Endodermal cell (in vitro differentiated cells): Measurements from ENCODE around the gene FAM9C. TPM values are rescaled to one million over a fixed set of nuclear protein-coding genes. Genes with fewer than 3 reads are reported as not detected.

Source experiments
- DNase-seq: peaks from one replicate; pipeline ENCODE4 v3.0.0-alpha.2; 2017
- H3K27ac ChIP-seq: 2 replicates; pipeline ENCODE4 v1.5.1; 2013; ENCODE audit warnings: mild to moderate bottlenecking, low read depth, low read length, moderate library complexity
- H3K27me3 ChIP-seq: 2 replicates; pipeline ENCODE4 v1.6.1; 2013; ENCODE audit warnings: mild to moderate bottlenecking, low read length, moderate library complexity; ENCODE audit not compliant: insufficient read depth, control insufficient read depth, poor library complexity, severe bottlenecking
- H3K36me3 ChIP-seq: 2 replicates; pipeline ENCODE4 v1.7.0; 2013; ENCODE audit warnings: mild to moderate bottlenecking, low read length, moderate library complexity; ENCODE audit not compliant: control insufficient read depth, insufficient read depth
- H3K4me1 ChIP-seq: one replicate; pipeline ENCODE4 v1.7.0; 2013; ENCODE audit warnings: low read length; ENCODE audit not compliant: control insufficient read depth, insufficient read depth
- H3K4me3 ChIP-seq: 2 replicates; pipeline ENCODE4 v1.5.1; 2013; ENCODE audit warnings: mild to moderate bottlenecking, low read length, moderate library complexity
- H3K9ac ChIP-seq: 2 replicates; pipeline ENCODE4 v1.6.1; 2013; ENCODE audit warnings: mild to moderate bottlenecking, low read length, moderate library complexity; ENCODE audit not compliant: poor library complexity, severe bottlenecking; ENCODE audit errors: extremely low read depth
- H3K9me3 ChIP-seq: 2 replicates; pipeline ENCODE4 v1.6.1; 2013; ENCODE audit warnings: mild to moderate bottlenecking, low read length, moderate library complexity; ENCODE audit not compliant: control insufficient read depth
- H3K27ac Mint-ChIP-seq: 2 replicates; pipeline ENCODE4 v1.8.0; 2020; ENCODE audit warnings: mixed read lengths
- H3K27me3 Mint-ChIP-seq: 2 replicates; pipeline ENCODE4 v1.8.0; 2021; ENCODE audit warnings: mild to moderate bottlenecking, mixed read lengths; ENCODE audit not compliant: insufficient read depth
- H3K36me3 Mint-ChIP-seq: 2 replicates; pipeline ENCODE4 v1.8.0; 2020; ENCODE audit warnings: low read depth, mixed read lengths
- H3K4me1 Mint-ChIP-seq: 2 replicates; pipeline ENCODE4 v1.8.0; 2020; ENCODE audit warnings: mixed read lengths
- H3K4me3 Mint-ChIP-seq: 2 replicates; pipeline ENCODE4 v1.8.0; 2020; ENCODE audit warnings: mild to moderate bottlenecking, moderate library complexity, mixed read lengths
- H3K9me3 Mint-ChIP-seq: 2 replicates; pipeline ENCODE4 v1.8.0; 2020; ENCODE audit warnings: mild to moderate bottlenecking, mixed read lengths
- WGBS, 2 experiments: methylation state at CpG; one replicate each; pipeline versions ENCODE4 v1.1.5 to v1.1.7; 2013; ENCODE audit warnings: missing lambda C conversion rate in 2 of 2, mixed read lengths in 1 of 2; ENCODE audit not compliant: insufficient coverage in 1 of 2, insufficient read length in 1 of 2; 5-methylcytosine and 5-hydroxymethylcytosine counted together
- total RNA-seq, 2 donors: library from RNA; stranded (reverse); fragmentation: NEBNext Ultra II Directional in 1 of 2; extraction: Animal tissue kit (Norgen Biotek cat#: 25700) in 1 of 2; gene quantifications; 2 replicates in 1 of 2; 3 replicates in 1 of 2; pipeline ENCODE4 v1.2.1, GENCODE V29; 2021
- TF ChIP-seq, protein P1 (sequence below): fragments of 200-600 bp; sonication (generic); conservative IDR thresholded peaks from 2 replicates; pipeline ENCODE4 v1.5.0; 2021; ENCODE audit warnings: antibody characterized with exemption, mild to moderate bottlenecking

The FAM9C gene
- total RNA-seq, 2 donors from 2014 or later, result not detected

DNA sequence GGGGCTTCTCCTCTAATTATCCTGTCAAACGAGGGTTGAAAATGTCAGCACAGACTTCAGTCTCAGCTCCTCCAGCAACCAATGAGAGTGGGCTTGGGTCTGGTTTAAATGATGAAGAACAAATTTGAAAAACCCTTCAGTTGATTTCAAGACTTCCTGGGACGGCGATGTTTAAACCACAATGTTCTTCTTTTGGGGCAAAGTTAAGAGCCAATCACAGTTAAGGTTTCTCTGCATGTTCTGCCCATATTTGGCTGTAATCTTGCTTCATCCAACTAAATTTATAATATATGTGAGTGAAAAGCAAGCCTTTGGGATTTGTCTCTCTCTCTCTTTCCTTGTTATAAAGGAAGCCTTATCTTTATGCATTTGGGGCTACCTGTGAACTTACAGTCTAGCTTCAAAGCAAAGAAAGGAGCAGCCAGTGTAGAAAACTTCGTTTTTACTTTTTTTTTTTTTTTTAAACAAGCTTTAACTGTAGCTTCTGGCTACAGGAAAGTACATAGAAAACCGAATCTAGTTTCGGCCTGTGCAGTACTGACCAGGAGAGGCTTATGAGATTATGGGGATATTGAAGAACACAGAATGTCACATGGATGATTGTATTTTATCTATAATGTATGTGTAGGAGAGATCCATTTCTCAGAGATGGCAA lies 46.8 kb upstream of the FAM9C start:
- no peak overlapping the region for H3K9ac ChIP-seq
- Mint-ChIP-seq H3K27ac (no peak overlapping the region), H3K36me3 (no peaks in the 10 kb centered on the region), H3K4me3 (no peak overlapping the region), H3K27me3 (peaks cover 1% of the 10 kb centered on the region), H3K9me3 (peaks cover 51% of the 10 kb centered on the region), H3K4me1 (no peaks in the 10 kb centered on the region)
- H3K36me3 ChIP-seq, result no peaks in the 10 kb centered on the region
- H3K4me3 ChIP-seq, result no peak overlapping the region
- WGBS, 2 experiments, result 92 to 94% methylated on average over 3 to 5 of the region's 6 CpGs
- no peaks in the 10 kb centered on the region for H3K9me3 ChIP-seq
- H3K27ac ChIP-seq, result no peak overlapping the region
- no peak for DNase-seq
- H3K4me1 ChIP-seq, result no peaks in the 10 kb centered on the region
- TF ChIP-seq, protein P1, sequence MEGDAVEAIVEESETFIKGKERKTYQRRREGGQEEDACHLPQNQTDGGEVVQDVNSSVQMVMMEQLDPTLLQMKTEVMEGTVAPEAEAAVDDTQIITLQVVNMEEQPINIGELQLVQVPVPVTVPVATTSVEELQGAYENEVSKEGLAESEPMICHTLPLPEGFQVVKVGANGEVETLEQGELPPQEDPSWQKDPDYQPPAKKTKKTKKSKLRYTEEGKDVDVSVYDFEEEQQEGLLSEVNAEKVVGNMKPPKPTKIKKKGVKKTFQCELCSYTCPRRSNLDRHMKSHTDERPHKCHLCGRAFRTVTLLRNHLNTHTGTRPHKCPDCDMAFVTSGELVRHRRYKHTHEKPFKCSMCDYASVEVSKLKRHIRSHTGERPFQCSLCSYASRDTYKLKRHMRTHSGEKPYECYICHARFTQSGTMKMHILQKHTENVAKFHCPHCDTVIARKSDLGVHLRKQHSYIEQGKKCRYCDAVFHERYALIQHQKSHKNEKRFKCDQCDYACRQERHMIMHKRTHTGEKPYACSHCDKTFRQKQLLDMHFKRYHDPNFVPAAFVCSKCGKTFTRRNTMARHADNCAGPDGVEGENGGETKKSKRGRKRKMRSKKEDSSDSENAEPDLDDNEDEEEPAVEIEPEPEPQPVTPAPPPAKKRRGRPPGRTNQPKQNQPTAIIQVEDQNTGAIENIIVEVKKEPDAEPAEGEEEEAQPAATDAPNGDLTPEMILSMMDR, result no peak
- no peaks in the 10 kb centered on the region for H3K27me3 ChIP-seq

DNA sequence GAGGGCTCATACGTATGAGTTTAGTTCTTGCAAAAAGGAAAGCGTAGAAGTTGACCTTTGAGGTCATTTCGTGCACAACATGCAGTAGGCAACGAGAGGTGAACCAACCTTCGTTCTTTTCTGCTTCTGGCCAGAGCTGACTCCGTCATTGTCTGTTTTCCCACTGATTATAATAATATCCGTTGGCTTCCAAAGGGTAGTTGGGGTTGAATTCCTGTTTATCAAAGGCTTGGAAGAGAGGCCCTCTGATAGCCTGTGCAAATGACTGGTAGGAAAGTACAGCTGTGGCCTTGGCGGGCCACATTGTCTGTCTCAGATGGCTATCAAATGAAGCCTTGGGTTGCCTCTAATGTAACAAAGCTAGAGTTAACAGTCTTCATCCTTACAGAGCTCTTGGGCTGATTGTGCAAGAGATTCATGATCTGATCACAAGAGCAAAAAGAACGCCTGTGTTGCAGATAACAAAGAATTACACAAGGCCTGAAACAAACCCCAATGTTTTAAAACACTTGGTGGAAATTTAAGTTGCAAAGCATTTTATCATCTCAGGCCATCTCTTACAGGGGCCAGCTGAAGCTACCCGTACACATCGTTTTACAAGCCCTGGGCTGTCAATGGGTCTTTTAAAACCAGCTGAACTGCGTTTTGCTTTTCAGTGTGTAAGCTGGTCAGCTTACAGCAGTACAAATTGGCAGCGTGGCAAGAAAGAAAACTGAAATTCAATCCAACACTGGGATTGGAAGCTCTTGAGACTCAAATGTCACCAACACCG lies 46.1 kb upstream of the FAM9C start:
- H3K9ac ChIP-seq, result no peak overlapping the region
- Mint-ChIP-seq H3K27ac (no peak overlapping the region), H3K36me3 (no peaks in the 10 kb centered on the region), H3K27me3 (peaks cover 1% of the 10 kb centered on the region), H3K4me3 (no peak overlapping the region), H3K4me1 (no peaks in the 10 kb centered on the region), H3K9me3 (peaks cover 50% of the 10 kb centered on the region)
- no peaks in the 10 kb centered on the region for H3K9me3 ChIP-seq
- H3K4me3 ChIP-seq, result no peak overlapping the region
- H3K27me3 ChIP-seq, result peaks cover 6% of the 10 kb centered on the region
- no peaks in the 10 kb centered on the region for H3K4me1 ChIP-seq
- H3K27ac ChIP-seq, result no peak overlapping the region
- TF ChIP-seq, protein P1, result no peak
- 87 to 91% methylated on average over 7 to 14 of the region's 14 CpGs for WGBS, 2 experiments
- no peak for DNase-seq
- no peaks in the 10 kb centered on the region for H3K36me3 ChIP-seq

DNA sequence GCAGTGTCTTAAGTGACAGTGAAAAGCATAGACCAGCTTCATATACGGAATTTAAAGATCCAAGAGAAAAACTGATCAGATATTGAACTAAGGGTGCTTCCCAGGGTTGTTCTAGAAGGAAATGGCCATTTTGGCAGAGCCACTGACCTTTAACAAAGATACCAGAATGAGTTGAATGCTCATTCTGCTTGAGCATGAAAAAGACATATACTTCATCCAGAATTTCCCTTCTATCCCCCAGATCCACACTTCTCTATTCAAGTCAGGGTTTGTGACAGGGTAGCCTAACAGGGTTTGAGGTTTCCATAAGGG lies 45.6 kb upstream of the FAM9C start:
- WGBS, 2 experiments, result 92 to 100% methylated on average over 1 of the region's 1 CpG
- peaks cover 47% of the 10 kb centered on the region for H3K9me3 Mint-ChIP-seq
- H3K4me1 Mint-ChIP-seq, result no peaks in the 10 kb centered on the region

More for the DNA sequence above, 45.6 kb upstream of the FAM9C start:
- no peak overlapping the region for H3K4me3 Mint-ChIP-seq
- Histone ChIP-seq H3K9me3 (no peaks in the 10 kb centered on the region), H3K4me1 (no peaks in the 10 kb centered on the region), H3K4me3 (no peak overlapping the region), H3K9ac (no peak overlapping the region), H3K36me3 (no peaks in the 10 kb centered on the region), H3K27ac (no peak overlapping the region), H3K27me3 (peaks cover 7% of the 10 kb centered on the region)
- H3K27ac Mint-ChIP-seq, result no peak overlapping the region
- no peaks in the 10 kb centered on the region for H3K36me3 Mint-ChIP-seq
- peaks cover 1% of the 10 kb centered on the region for H3K27me3 Mint-ChIP-seq
- no peak for DNase-seq
- TF ChIP-seq, protein P1, result no peak
